ENCODE measurements around the gene VPS13D.

VPS13D gene

GRCh38 chr1:12231276-12231595 is 1.4 kb downstream of the VPS13D start:
- DNase-seq: no peak

GRCh38 chr1:12232221-12232620 is 2.4 kb downstream of the VPS13D start:
- DNase-seq: no peak

GRCh38 chr1:12244078-12244477 is 14.2 kb downstream of the VPS13D start:
- DNase-seq: no peak

GRCh38 chr1:12244585-12244984 is 14.8 kb downstream of the VPS13D start:
- DNase-seq: no peak

GRCh38 chr1:12245116-12245515 is 15.3 kb downstream of the VPS13D start:
- no peak for DNase-seq

- no peak for DNase-seq
Measured at GRCh38 chr1:12245733-12246132, 15.9 kb downstream of the VPS13D start.

GRCh38 chr1:12246584-12246983 is 16.8 kb downstream of the VPS13D start:
- no peak for DNase-seq

- DNase-seq: no peak
Measured at GRCh38 chr1:12249181-12249580, 19.4 kb downstream of the VPS13D start.

- DNase-seq: no peak
Measured at GRCh38 chr1:12249748-12250147, 19.9 kb downstream of the VPS13D start.

- no peak for DNase-seq
Measured at GRCh38 chr1:12251442-12251841, 21.6 kb downstream of the VPS13D start.

GRCh38 chr1:12255913-12256312 is 26.1 kb downstream of the VPS13D start:
- no peak for DNase-seq

- no peak for DNase-seq
Measured at GRCh38 chr1:12258272-12258671, 28.4 kb downstream of the VPS13D start.

- no peak for DNase-seq
Measured at GRCh38 chr1:12269351-12269750, 39.5 kb downstream of the VPS13D start.

- no peak for DNase-seq
Measured at GRCh38 chr1:12271033-12271432, 41.2 kb downstream of the VPS13D start.

- no peak for DNase-seq
Measured at GRCh38 chr1:12272770-12273169, 42.9 kb downstream of the VPS13D start.

- no peak for DNase-seq
Measured at GRCh38 chr1:12275370-12275769, 45.5 kb downstream of the VPS13D start.

- DNase-seq: no peak
Measured at GRCh38 chr1:12276225-12276624, 46.4 kb downstream of the VPS13D start.

GRCh38 chr1:12279003-12279402 is 49.2 kb downstream of the VPS13D start:
- no peak for DNase-seq

GRCh38 chr1:12279728-12280464 is 50.1 kb downstream of the VPS13D start:
- DNase-seq: no peak

GRCh38 chr1:12282142-12282541 is 52.3 kb downstream of the VPS13D start:
- DNase-seq: no peak

GRCh38 chr1:12284486-12284885 is 54.7 kb downstream of the VPS13D start:
- DNase-seq: no peak

GRCh38 chr1:12285496-12286143 is 55.8 kb downstream of the VPS13D start:
- DNase-seq: no peak

GRCh38 chr1:12287869-12288268 is 58.0 kb downstream of the VPS13D start:
- DNase-seq: no peak

GRCh38 chr1:12290828-12291227 is 61.0 kb downstream of the VPS13D start:
- DNase-seq: no peak

- no peak for DNase-seq
Measured at GRCh38 chr1:12293416-12293815, 63.6 kb downstream of the VPS13D start.
